Measurements from ENCODE around the gene DEPDC5. TPM values are rescaled to one million over a fixed set of nuclear protein-coding genes. Genes with fewer than 3 reads are reported as not detected.

DEPDC5 gene
- total and polyA plus RNA-seq, 2 donors (not counting 1 experiment from before 2014, with no cell fraction given) = 35.5 to 124 TPM

GRCh38 chr22:31947296-31947695, 193.5 kb downstream of the DEPDC5 start:
- no peaks in the 10 kb centered on the region for H3K27me3 ChIP-seq (replicated peaks in 1 of 4; ENCODE audit: control extremely low read depth in 1 of 4, control insufficient read depth in 3 of 4, insufficient read depth in 4 of 4, low read length in 3 of 4)
- H3K27ac ChIP-seq (ENCODE audit: low read length in 2 of 2) = peak overlapping the region; percentile 49 to 72
- H3K4me1 ChIP-seq (ENCODE audit: control insufficient read depth in 2 of 2, insufficient read depth in 2 of 2, low read length in 2 of 2) = peaks cover 29 to 31% of the 10 kb centered on the region in 2 donors
- H2AFZ ChIP-seq (ENCODE audit: insufficient read depth, low read depth, low read length, poor library complexity, severe bottlenecking) = no peak overlapping the region
- no peak for ATAC-seq (ENCODE audit: low read depth)
- H3K4me2 ChIP-seq (replicated peaks; ENCODE audit: low read depth, low read length, poor library complexity, severe bottlenecking) = peak overlapping the region; percentile 3
- ChIA-PET CTCF (interaction anchor here (0.7 to 5.0 kb wide), 18 partner anchors 10 to 386 kb away, joined by 3 to 59 read pairs (median 3); partner anchors contain the start of gene PISD), POLR2A (interaction anchor here (0.5 to 1.2 kb wide), 3 partner anchors 285 to 470 kb away, joined by 3 to 5 read pairs (median 3); partner anchors contain the start of gene PISD)
- DNase-seq = peak; percentile 73
- intact Hi-C loops (cut with micrococcal nuclease) = loop anchor here (1.0 to 10.0 kb wide), 6 partner anchors 72 to 732 kb away; partner anchors contain the start of genes LIMK2 and SFI1
- Mint-ChIP-seq H3K27me3 (no peaks in the 10 kb centered on the region), H3K4me1 (peaks cover 28% of the 10 kb centered on the region), H3K27ac (peak overlapping the region; percentile 69), H3K9me3 (ENCODE audit: insufficient read depth) (no peaks in the 10 kb centered on the region), H3K4me3 (peak overlapping the region; percentile 0)
- H3K9ac ChIP-seq (ENCODE audit: low read length) = no peak overlapping the region
- no peak for TF ChIP-seq EZH2 (IDR thresholded peaks at IDR 0.05; ENCODE audit: borderline replicate concordance, insufficient read depth, low read depth, low read length, poor library complexity, severe bottlenecking)
- peak; percentile 75 for TF ChIP-seq CTCF (IDR thresholded peaks at IDR 0.05)
- H4K20me1 ChIP-seq (ENCODE audit: control insufficient read depth, insufficient read depth, low read length, poor library complexity, severe bottlenecking) = peaks cover 7% of the 10 kb centered on the region
- peaks cover 43% of the 10 kb centered on the region for H3K79me2 ChIP-seq (ENCODE audit: control insufficient read depth, insufficient read depth, low read length)
- H3K4me3 ChIP-seq (ENCODE audit: control extremely low read depth in 1 of 5, extremely low read depth in 1 of 5, insufficient read depth in 1 of 5, low read depth in 2 of 5, low read length in 4 of 5) = no peak overlapping the region
- no peaks in the 10 kb centered on the region for H3K9me3 ChIP-seq (ENCODE audit: control extremely low read depth in 1 of 3, control insufficient read depth in 2 of 3, insufficient read depth in 1 of 3, low read length in 2 of 3)
- WGBS (ENCODE audit: insufficient coverage) = no CpG with 5 or more reads among the region's 2 CpGs
- H3K36me3 ChIP-seq (replicated peaks in 1 of 2; ENCODE audit: control extremely low read depth in 1 of 2, control insufficient read depth in 1 of 2, extremely low read depth in 1 of 2, insufficient read depth in 2 of 2, low read length in 1 of 2) = peaks cover 0 to 17% of the 10 kb centered on the region in 2 experiments

GRCh38 chr22:31948002-31948401, 194.2 kb downstream of the DEPDC5 start:
- H3K27me3 ChIP-seq (replicated peaks in 1 of 4; ENCODE audit: control extremely low read depth in 1 of 4, control insufficient read depth in 3 of 4, insufficient read depth in 4 of 4, low read length in 3 of 4) = no peaks in the 10 kb centered on the region
- DNase-seq (no peak), ATAC-seq (ENCODE audit: low read depth) (no peak)
- no peaks in the 10 kb centered on the region for H3K9me3 ChIP-seq (ENCODE audit: control extremely low read depth in 1 of 3, control insufficient read depth in 2 of 3, insufficient read depth in 1 of 3, low read length in 2 of 3)
- WGBS (ENCODE audit: insufficient coverage) = 76% methylated on average over 6 of the region's 8 CpGs
- peaks cover 0 to 21% of the 10 kb centered on the region in 2 experiments for H3K36me3 ChIP-seq (replicated peaks in 1 of 2; ENCODE audit: control extremely low read depth in 1 of 2, control insufficient read depth in 1 of 2, extremely low read depth in 1 of 2, insufficient read depth in 2 of 2, low read length in 1 of 2)
- peaks cover 9% of the 10 kb centered on the region for H4K20me1 ChIP-seq (ENCODE audit: control insufficient read depth, insufficient read depth, low read length, poor library complexity, severe bottlenecking)
- no peak overlapping the region for H3K9ac ChIP-seq (ENCODE audit: low read length)
- Mint-ChIP-seq H3K4me3 (no peak overlapping the region), H3K27me3 (no peaks in the 10 kb centered on the region), H3K27ac (no peak overlapping the region), H3K4me1 (peaks cover 28% of the 10 kb centered on the region), H3K9me3 (ENCODE audit: insufficient read depth) (no peaks in the 10 kb centered on the region)
- no peak overlapping the region for H3K4me2 ChIP-seq (replicated peaks; ENCODE audit: low read depth, low read length, poor library complexity, severe bottlenecking)
- intact Hi-C loops (cut with micrococcal nuclease) = loop anchor here (5.0 to 10.0 kb wide), 5 partner anchors 73 to 733 kb away; partner anchors contain the start of genes LIMK2 and SFI1
- no peak overlapping the region for H3K27ac ChIP-seq (ENCODE audit: low read length in 2 of 2)
- no peak overlapping the region for H2AFZ ChIP-seq (ENCODE audit: insufficient read depth, low read depth, low read length, poor library complexity, severe bottlenecking)
- TF ChIP-seq EZH2 (IDR thresholded peaks at IDR 0.05; ENCODE audit: borderline replicate concordance, insufficient read depth, low read depth, low read length, poor library complexity, severe bottlenecking) (no peak), CTCF (IDR thresholded peaks at IDR 0.05) (no peak)
- H3K79me2 ChIP-seq (ENCODE audit: control insufficient read depth, insufficient read depth, low read length) = peaks cover 50% of the 10 kb centered on the region
- ChIA-PET CTCF (interaction anchor here (0.6 to 5.0 kb wide), 16 partner anchors 11 to 601 kb away, joined by 3 to 59 read pairs (median 4); partner anchors contain the start of gene PISD), POLR2A (no interaction called here)
- no peak overlapping the region for H3K4me3 ChIP-seq (ENCODE audit: control extremely low read depth in 1 of 5, extremely low read depth in 1 of 5, insufficient read depth in 1 of 5, low read depth in 2 of 5, low read length in 4 of 5)
- peaks cover 28 to 31% of the 10 kb centered on the region in 2 donors for H3K4me1 ChIP-seq (ENCODE audit: control insufficient read depth in 2 of 2, insufficient read depth in 2 of 2, low read length in 2 of 2)

Measured in B cell (primary cell).